HG03039 (cell line): ENCODE data around the gene OPALIN.

Source experiments
- ATAC-seq: cut with Tn5 transposase; IDR thresholded peaks from one replicate; pipeline ENCODE4 v1.9.1; 2021; ENCODE audit warnings: mild to moderate bottlenecking, moderate library complexity; ENCODE audit not compliant: unreplicated experiment

OPALIN gene

GRCh38 chr10:96358851-96359540 is at the start of gene OPALIN:
TSS of gene OPALIN (minus strand) at chr10:96359002. CDS start at chr10:96358896, 106 bp downstream.
- no peak for ATAC-seq

GRCh38 chr10:96408201-96408600 is 49.4 kb upstream of the OPALIN start:
- ATAC-seq, result no peak

GRCh38 chr10:96407560-96408069 is 48.8 kb upstream of the OPALIN start:
- no peak for ATAC-seq

GRCh38 chr10:96406091-96406490 is 47.3 kb upstream of the OPALIN start:
- no peak for ATAC-seq

- ATAC-seq, result no peak
Observed at GRCh38 chr10:96402417-96403305, 43.9 kb upstream of the OPALIN start.

- no peak for ATAC-seq
Observed at GRCh38 chr10:96401036-96401435, 42.2 kb upstream of the OPALIN start.

GRCh38 chr10:96400465-96400864 is 41.7 kb upstream of the OPALIN start:
- no peak for ATAC-seq

GRCh38 chr10:96397902-96398301 is 39.1 kb upstream of the OPALIN start:
- no peak for ATAC-seq

- no peak for ATAC-seq
Observed at GRCh38 chr10:96395931-96396877, 37.4 kb upstream of the OPALIN start.

GRCh38 chr10:96390460-96390864 is 31.7 kb upstream of the OPALIN start:
- no peak for ATAC-seq

GRCh38 chr10:96389785-96390184 is 31.0 kb upstream of the OPALIN start:
- ATAC-seq, result no peak

- ATAC-seq, result no peak
Observed at GRCh38 chr10:96387601-96388000, 28.8 kb upstream of the OPALIN start.

GRCh38 chr10:96387161-96387560 is 28.4 kb upstream of the OPALIN start:
- ATAC-seq, result no peak

GRCh38 chr10:96384506-96384905 is 25.7 kb upstream of the OPALIN start:
- no peak for ATAC-seq

- ATAC-seq, result no peak
Observed at GRCh38 chr10:96380821-96381220, 22.0 kb upstream of the OPALIN start.

- no peak for ATAC-seq
Observed at GRCh38 chr10:96379758-96380157, 21.0 kb upstream of the OPALIN start.

GRCh38 chr10:96378741-96379140 is 19.9 kb upstream of the OPALIN start:
- ATAC-seq, result no peak

GRCh38 chr10:96377816-96378294 is 19.1 kb upstream of the OPALIN start:
- no peak for ATAC-seq

GRCh38 chr10:96376483-96376882 is 17.7 kb upstream of the OPALIN start:
- peak; percentile 45 for ATAC-seq

- ATAC-seq, result peak; percentile 57
Observed at GRCh38 chr10:96374985-96375830, 16.4 kb upstream of the OPALIN start.
